ENCODE data around the gene CHAF1A. TPM values are rescaled to one million over a fixed set of nuclear protein-coding genes. Genes with fewer than 3 reads are reported as not detected.
A peak's percentile ranks its signal among the peaks of the same experiment; 100 is the strongest.

The CHAF1A gene
- total and polyA plus RNA-seq, 2 of the 8 experiments (the other 6 are each of a cell fraction or from before 2014, with no cell fraction given): 122 to 147 TPM

DNA sequence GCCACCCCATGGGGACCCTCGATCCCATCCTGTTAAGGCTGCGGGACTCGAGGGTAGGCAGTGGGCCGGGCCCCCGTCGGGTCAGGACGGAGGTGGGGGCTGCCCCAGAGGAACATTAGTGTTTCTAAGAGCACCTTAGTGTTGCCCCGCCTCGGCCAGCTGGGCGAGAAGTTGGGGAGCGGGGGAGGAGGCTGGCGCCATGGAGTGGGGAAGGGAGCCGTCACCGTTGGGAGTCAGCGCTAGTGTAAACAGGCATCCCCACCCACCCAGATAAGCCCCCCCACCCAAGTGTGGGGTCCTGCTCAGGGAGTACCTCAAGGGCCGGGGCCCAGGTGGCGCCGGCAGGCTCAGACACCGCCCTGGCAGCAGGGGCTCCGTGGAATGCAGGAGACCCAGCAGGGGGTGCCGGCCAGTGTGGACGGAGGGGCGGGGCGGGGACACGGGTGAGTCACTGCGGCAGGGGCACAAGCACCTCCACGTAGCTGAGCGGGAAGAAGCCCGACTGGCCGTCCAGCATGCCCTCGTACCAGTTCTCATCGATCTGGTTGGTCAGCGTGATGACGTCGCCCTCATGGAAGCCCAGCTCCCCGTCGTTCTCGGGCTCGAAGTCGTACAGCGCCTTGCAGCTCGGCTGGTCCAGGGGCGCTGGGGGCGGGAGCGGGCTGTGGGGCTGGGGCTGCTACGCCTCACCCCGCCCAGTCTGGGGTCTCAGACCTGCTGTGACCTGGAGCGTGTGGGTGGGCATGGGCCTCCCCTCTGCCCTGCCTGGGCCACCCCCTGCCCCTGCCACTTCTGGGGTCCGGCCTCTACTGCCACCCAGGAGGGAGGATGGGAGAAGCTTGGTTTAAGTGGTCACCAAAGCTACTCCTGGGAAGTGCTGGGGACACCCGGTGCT, 41.0 kb upstream of the CHAF1A start:
- Histone ChIP-seq H2BK5ac (ENCODE audit: low read depth, low read length) (0 out of 2 replicates have a peak overlapping the region, but pooled peaks have one; percentile 12), H4K5ac (ENCODE audit: insufficient read length, low read depth, low read length) (no peak overlapping the region), H3K14ac (ENCODE audit: insufficient read length) (no peak overlapping the region), H3K36me3 (ENCODE audit: control insufficient read depth in 2 of 4, insufficient read depth in 4 of 4, low read length in 3 of 4) (peaks cover 8 to 16% (median 14%) of the 10 kb centered on the region in 4 experiments; a peak in 6 of 8 replicates), H3K27me3 (replicated peaks in 1 of 4; ENCODE audit: control insufficient read depth in 3 of 4, extremely low read depth in 1 of 4, insufficient read depth in 3 of 4, low read length in 3 of 4) (no peaks in the 10 kb centered on the region), H2BK20ac (ENCODE audit: low read length) (no peak overlapping the region), H4K91ac (replicated peaks; ENCODE audit: insufficient read length, low read length) (no peak overlapping the region), H3K4me1 (replicated peaks in 1 of 4; ENCODE audit: control insufficient read depth in 3 of 4, insufficient read depth in 4 of 4, low read length in 3 of 4) (peaks cover 0 to 12% (median 2%) of the 10 kb centered on the region in 4 experiments; a peak in 2 of 7 replicates), H4K20me1 (replicated peaks in 1 of 2; ENCODE audit: control insufficient read depth in 1 of 2, insufficient read depth in 2 of 2, low read length in 2 of 2) (peaks cover 12 to 28% of the 10 kb centered on the region in 2 experiments), H3K23ac (ENCODE audit: insufficient read length) (no peak overlapping the region), H3K9me3 (ENCODE audit: insufficient read depth in 2 of 2, low read depth in 1 of 2, low read length in 1 of 2) (no peaks in the 10 kb centered on the region), H2BK15ac (ENCODE audit: low read length) (no peak overlapping the region), H3K4ac (replicated peaks; ENCODE audit: insufficient read length, low read depth, low read length) (no peak overlapping the region), H2AK5ac (ENCODE audit: low read depth, low read length) (no peak overlapping the region), H4K8ac (ENCODE audit: extremely low read depth, insufficient read depth, low read length) (peak overlapping the region; percentile 36), H3K56ac (replicated peaks; ENCODE audit: insufficient read length, low read depth, low read length) (no peak overlapping the region), H3K79me2 (ENCODE audit: control insufficient read depth in 1 of 2, insufficient read depth in 2 of 2, low read length in 2 of 2) (no peaks in the 10 kb centered on the region), H3K9ac (replicated peaks in 1 of 4; ENCODE audit: extremely low read depth in 1 of 4, low read depth in 3 of 4, low read length in 3 of 4) (no peak overlapping the region), H3K79me1 (ENCODE audit: low read depth, low read length) (0 out of 2 replicates have a peak, but pooled peaks cover 2% of the 10 kb centered on the region), H3K23me2 (ENCODE audit: low read depth, low read length) (no peaks in the 10 kb centered on the region), H3K18ac (ENCODE audit: extremely low read depth, low read length) (no peak overlapping the region), H2AFZ (ENCODE audit: low read length) (no peak overlapping the region), H2BK12ac (ENCODE audit: low read depth, low read length) (no peak overlapping the region; the same call in 1 of the 2 replicates), H3K27ac (ENCODE audit: low read depth, low read length) (no peak overlapping the region), H3K4me3 (ENCODE audit: extremely low read depth in 1 of 4, insufficient read depth in 2 of 4, low read depth in 3 of 4, low read length in 4 of 4) (no peak overlapping the region), H2BK120ac (replicated peaks; ENCODE audit: low read depth, low read length) (no peak overlapping the region), H3K4me2 (ENCODE audit: insufficient read depth in 1 of 2, low read depth in 2 of 2, low read length in 2 of 2) (no peak overlapping the region)
- peak; percentile 59; the same call in 1 of the 2 replicates for TF ChIP-seq TEAD4 (IDR thresholded peaks at IDR 0.05; ENCODE audit: low read depth, low read length)
- TF ChIP-seq POLR2A (IDR thresholded peaks at IDR 0.05; ENCODE audit: control extremely low read depth in 1 of 2, low read depth in 2 of 2, low read length in 2 of 2): peak; percentile 6 to 48; a peak in 2 of 3 replicates
- peak; percentile 57 for TF ChIP-seq POLR2AphosphoS5 (IDR thresholded peaks at IDR 0.05; ENCODE audit: low read depth, low read length)
- TF ChIP-seq, protein P1, sequence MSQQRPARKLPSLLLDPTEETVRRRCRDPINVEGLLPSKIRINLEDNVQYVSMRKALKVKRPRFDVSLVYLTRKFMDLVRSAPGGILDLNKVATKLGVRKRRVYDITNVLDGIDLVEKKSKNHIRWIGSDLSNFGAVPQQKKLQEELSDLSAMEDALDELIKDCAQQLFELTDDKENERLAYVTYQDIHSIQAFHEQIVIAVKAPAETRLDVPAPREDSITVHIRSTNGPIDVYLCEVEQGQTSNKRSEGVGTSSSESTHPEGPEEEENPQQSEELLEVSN (IDR thresholded peaks at IDR 0.05): peak; percentile 89
- TF ChIP-seq MAX (IDR thresholded peaks at IDR 0.05): peak; percentile 32; the same call in 1 of the 2 replicates
- TF ChIP-seq SUZ12 (IDR thresholded peaks at IDR 0.05; ENCODE audit: low read length): no peak
- TF ChIP-seq JUND (IDR thresholded peaks at IDR 0.05; ENCODE audit: low read length): 0 out of 2 replicates have a peak, but pooled peaks have one; percentile 33
- no peak for TF ChIP-seq TBP (IDR thresholded peaks at IDR 0.05; ENCODE audit: low read depth, low read length)
- no peak for FAIRE-seq
- no peak for DNase-seq (ENCODE audit: low read depth in 1 of 2, low spot score in 2 of 2)
- POLR2A ChIA-PET (ENCODE audit: partially characterized antibody): interaction anchor here (0.7 to 13.0 kb wide), 10 partner anchors 9 to 74 kb away, joined by 3 to 72 read pairs (median 6); partner anchors contain the start of genes CHAF1A, MPND and SH3GL1
- CTCF ChIA-PET (ENCODE audit: partially characterized antibody): interaction anchor here (0.7 to 4.4 kb wide), 8 partner anchors 8 to 93 kb away, joined by 3 to 42 read pairs (median 4); partner anchors contain the start of genes CHAF1A and SH3GL1
- 90% methylated on average over 30 of the region's 50 CpGs; no CpG with 5 or more reads in 1 of the 2 experiments for WGBS, 2 experiments (ENCODE audit: extremely low coverage in 1 of 2, insufficient coverage in 1 of 2, insufficient read length in 1 of 2, insufficient replicate concordance in 2 of 2, low coverage in 1 of 2, low lambda C conversion rate in 2 of 2, missing lambda C conversion rate in 1 of 2)
